NK-92 treated with Interleukin-12 subunit alpha and Interleukin-12 subunit beta, amount 100 ng/mL, for 24 hours (cell line): ENCODE data around the gene TMEM218.

Experiments used
- DNase-seq: peaks from one replicate; lab custom pipeline; 2025; lab: John Stamatoyannopoulos, UW

The TMEM218 gene

DNA sequence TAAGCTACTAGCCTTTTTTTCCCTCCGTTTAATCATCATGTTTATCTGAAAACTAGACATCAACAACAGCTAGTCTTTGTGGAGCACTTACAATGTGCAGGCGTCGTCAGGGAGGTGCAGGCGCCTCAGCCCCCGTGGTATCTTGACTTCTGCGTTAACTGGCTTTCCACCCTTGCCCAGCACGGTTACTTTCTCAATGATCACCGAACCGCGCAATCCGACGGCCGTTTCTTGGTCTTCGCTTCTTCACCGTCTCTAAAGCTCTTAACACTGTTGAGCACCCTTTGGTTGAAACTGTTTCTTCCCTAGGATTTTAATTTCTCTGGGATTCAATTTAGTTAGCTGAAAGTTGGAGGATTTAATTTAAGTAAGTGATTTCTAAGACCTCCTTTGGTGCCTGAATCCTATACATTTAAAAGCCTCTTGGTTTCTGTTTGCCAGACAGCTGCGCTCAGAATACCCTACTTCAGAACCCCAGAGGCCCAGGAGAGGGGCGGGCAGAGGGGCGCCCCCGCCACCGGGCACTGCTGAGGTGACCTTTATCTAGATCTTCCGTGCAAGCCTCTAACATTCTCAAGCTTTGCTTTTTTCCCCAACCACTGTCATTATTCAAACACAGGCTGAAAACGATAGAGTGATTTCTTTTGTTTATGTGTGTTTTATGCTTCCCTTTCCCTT is 18.0 kb upstream of the TMEM218 start:
- DNase-seq, result no peak

DNA sequence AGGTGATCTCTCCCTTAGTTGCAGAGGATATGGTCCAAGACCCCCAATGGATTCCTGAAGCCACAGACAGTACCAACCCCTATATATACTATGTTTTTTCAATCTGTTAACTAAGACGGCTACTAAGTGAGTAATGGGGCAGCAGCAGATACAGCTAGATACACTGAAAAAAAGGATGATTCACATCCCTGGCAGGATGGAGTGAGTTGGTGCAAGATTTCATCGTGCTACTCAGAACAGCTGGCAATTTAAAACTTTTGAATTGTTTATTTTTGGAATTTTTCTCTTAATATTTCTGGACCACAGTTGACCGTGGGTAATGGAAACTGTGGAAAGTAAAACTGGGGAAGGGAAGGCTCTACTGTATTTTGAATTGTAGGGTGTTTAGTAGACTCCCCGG is 17.0 kb upstream of the TMEM218 start:
- DNase-seq, result no peak

GRCh38 chr11:125124618-125124992 is 13.2 kb upstream of the TMEM218 start:
- no peak for DNase-seq

DNA sequence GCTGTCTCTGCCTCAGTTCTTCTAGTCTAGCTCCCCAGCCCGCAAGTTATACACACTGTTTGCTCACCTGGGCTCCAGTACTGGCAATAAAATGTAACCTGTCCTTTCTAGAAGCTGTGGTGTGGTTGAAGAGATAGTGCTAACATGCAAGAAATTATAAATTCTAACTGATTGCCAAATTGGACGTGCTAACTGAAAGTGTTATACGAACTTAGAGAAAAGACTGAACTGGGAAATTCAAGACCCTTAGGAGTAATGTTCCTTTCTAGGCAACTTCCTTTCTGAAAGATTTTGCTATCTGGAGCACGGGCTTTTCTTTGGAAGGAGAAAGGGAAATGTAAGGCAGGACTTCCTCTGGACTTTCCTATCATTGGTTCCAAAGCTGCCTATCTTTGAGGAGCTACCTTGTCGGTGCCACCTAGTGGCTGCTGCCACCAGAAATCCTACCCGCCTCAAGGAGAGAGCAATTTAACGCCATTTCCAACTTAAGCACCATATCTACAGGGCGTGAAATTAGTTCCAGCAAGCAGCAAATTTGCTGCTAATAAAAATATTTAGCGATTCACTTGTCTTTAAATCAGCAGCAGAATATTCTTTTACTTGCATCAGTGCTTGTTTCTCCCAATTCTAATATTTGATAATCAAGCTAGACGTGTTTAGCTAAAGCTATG is 12.7 kb upstream of the TMEM218 start:
- DNase-seq, result peak; percentile 12

GRCh38 chr11:125123194-125123946 is 11.9 kb upstream of the TMEM218 start:
- DNase-seq, result no peak

DNA sequence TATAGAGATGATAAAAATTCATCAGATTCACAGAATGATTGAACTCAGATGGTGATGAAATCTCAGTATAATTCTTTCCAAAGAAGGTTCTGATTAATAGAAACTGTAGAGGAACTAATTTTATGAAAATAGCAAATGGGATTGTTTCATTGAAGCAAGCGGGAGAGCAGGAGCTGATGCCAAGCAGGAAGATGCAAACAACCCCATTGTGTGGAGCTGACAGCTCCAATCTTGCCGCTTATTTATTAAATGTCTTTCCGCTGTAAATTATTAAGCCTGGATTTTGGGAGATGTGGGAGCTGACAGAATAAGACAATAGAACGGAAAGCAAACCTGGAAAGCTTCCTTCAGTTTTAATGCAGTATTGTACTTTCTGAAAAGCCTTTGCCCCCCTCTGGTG is 6.0 kb upstream of the TMEM218 start:
- DNase-seq, result no peak

- no peak for DNase-seq
Observed at GRCh38 chr11:125114518-125114917, 3.1 kb upstream of the TMEM218 start.

DNA sequence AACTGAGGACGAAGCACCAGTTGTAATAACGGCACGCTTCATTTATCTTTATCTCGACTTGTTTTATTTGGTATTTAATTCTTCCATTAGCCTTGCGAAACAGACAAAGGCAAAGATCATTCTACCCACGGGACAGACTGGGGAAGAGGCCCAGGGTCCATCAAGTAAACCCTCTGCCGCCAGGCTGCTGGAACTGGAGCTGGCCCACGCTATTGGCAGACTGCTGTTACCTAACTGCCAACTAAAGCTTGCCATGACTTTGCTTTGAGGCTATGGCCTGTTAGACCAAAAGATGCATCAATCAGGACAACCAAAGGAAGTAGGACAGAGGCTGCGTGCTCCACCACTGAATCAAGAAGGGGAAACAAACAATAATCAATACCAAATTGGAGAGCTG is 780 bp upstream of the TMEM218 start:
- DNase-seq, result no peak

- DNase-seq, result no peak
Observed at GRCh38 chr11:125111001-125111342, 454 bp downstream of the TMEM218 start.

DNA sequence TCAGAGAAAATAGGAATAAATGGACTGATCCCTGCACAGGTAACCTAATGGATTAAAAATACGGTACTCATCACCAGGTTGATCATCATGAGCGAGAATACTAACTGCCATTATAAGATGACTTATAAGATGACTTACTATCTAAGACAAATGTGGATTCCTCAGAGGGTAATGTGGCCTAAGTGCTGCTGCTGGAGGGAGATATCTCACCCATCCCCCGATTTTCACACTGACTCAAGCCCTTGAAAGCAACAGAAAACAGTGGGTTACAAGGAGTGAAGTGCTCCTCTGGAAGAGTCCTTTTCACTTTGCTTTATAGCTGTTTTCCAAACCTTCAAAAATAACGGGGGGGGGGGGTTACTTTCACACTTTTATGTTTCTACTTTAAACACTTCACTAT is 920 bp downstream of the TMEM218 start:
- DNase-seq, result peak; percentile 17

GRCh38 chr11:125108469-125108868 is 3.0 kb downstream of the TMEM218 start:
- no peak for DNase-seq

DNA sequence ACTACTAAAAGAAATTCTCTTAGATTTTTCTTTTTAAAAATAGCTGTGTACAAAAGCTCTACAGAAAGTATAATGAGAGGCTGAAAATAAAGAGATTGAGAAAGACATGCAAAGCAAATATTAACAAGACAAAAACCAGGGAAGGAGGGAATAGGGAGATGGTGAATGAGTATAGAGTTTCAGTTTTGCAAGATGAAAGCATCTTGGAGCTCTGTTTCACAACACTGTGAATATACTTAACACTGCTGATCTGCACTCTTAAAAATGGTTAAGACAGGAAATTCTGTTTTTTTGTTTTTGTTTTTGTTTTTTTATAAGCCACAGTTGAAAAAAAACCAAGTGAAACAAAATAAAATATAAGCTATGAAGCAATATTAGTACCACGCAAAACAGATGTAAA is 5.5 kb downstream of the TMEM218 start:
- no peak for DNase-seq

GRCh38 chr11:125102510-125102909 is 8.9 kb downstream of the TMEM218 start:
- DNase-seq, result no peak

DNA sequence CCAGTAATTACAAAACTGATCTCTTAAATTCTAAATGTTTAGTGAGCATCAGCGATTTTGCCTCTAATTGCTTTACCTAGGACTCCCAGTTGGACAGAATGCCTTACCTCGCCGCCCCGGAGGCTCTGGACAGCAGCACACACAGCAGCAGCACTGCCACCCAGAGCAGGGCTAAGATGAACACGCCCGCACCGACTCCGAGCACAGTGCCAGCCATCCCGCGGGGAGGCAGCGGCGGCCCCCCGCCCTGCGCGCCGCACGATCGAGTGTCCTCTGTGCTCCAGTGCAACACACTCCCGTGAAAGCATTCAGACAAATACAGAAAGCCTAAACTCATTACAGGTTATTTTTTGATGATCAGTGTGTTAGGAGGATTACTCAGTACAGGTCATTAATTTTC is 9.4 kb downstream of the TMEM218 start:
- DNase-seq, result no peak

DNA sequence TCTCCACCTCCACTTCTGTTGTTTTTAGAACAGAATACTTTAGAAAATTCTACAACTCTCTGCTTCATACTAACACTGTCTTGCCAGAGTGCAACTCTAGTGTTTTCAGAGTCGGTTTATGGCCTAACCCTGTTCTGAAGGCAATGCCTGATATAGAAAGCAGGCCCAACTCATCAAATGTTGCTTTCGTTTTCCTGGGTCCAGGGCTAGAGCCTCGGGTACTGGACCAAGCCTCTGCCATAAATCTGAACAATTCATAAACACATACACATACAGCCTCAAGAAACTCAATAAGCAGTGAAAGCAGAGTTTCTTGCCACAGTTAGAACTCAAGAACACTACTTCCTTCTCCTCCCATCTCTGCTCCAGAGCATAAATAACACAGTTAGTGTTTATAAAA is 9.8 kb downstream of the TMEM218 start:
- DNase-seq, result no peak

GRCh38 chr11:125100136-125100535 is 11.3 kb downstream of the TMEM218 start:
- no peak for DNase-seq

- DNase-seq, result no peak
Observed at GRCh38 chr11:125094731-125095130, 16.7 kb downstream of the TMEM218 start.

DNA sequence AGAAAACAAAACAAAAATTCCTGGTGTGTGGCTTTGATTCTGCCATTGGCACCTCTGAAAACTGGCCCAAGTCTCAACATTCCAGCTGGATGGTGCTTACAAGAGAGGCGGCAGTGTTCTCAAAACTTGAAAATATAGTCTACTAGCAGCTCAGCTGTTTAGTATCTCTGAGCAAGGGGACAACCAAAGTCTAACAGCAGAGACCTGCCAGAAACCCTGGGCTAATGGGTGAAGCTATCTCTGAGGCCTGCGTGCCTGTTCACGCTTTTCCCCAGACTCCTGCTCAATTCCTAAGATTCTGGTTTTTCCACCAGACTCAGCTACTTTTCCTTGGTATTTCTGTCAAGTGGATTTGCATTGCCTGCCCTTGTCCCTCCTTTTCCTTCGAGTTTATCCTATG is 17.9 kb downstream of the TMEM218 start:
- no peak for DNase-seq

DNA sequence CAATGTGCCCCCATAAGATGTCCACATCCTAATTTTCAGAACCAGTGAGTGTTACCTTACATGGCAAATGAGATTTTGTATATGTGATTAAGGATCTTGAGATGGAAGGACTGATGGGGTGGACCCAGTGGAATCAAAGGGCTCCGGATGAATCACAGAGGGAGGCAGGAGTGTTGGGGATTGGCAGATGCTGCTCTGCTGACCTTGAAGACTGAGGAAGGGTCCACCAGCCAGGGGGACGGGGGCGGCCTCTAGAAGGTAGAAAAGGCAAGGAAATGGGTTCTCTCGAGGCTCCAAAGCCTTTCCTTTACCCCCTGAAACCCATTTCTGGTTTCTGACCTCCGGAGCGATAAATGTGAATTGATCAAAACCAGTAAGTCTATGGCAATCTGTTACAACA is 18.8 kb downstream of the TMEM218 start:
- DNase-seq, result no peak

DNA sequence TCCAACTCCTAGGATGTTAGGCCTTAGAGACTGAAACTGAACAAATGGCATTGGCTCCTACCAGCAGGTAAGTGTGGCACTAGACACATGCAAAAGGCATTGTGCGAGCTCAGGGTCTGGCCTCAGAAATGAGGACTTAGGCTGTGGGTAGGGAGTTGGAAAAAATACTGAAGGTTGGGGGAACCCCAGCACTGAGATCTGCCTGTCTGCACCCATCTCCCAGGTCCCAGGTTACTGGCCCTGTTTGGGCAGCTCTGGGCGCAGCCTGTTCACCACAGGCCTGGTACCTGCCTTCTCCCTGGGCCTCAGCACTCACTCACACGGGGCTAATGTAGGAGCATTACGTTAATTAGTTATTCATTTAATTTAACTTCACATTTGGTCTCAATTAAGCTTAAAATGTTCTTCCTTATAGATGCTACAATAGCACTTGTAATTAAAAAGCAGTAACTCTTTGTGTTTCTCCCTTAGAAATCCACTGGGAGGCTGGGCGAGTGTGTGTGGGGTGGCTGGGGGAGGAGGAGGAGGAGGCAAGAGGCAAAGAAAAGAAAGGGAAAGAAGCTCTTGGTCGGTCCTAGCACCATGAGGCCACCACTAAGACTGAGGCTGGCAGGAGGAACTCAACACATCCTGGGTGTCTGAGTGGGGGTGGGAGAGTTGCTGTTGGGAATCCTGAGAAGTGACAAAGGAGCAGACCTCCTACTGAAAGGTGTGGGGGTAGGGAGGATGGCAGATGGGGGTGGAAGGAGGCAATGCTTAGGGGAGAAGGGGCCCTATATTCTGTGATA is 19.4 kb downstream of the TMEM218 start:
- no peak for DNase-seq

DNA sequence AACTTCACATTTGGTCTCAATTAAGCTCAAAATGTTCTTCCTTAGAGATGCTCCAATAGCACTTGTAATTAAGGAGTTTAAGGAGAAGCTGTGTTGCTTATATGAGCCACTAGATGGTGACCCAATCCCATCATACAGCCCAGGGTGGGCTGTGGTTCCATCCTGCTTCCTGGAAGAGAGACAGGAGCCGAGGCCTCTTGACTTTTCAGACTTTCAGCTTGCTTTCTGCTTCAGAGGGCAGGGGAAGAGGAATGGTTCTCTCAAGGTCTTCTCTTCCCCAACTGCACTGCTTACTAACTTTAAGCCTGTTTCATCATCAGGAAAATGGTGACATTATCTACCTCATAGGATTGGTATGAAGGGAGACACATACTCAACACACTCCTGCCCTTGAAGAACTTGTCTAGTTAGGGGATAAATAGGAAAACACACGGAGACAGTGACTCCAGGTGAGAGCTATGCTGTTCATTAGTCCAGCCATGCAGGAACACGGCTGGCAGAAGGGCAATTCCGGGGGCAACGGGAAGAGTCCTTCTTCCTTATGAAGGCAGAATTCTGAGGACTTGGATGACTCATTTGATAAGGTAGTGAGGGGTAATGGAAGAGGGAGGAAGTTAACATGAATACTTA is 20.1 kb downstream of the TMEM218 start:
- DNase-seq, result no peak

DNA sequence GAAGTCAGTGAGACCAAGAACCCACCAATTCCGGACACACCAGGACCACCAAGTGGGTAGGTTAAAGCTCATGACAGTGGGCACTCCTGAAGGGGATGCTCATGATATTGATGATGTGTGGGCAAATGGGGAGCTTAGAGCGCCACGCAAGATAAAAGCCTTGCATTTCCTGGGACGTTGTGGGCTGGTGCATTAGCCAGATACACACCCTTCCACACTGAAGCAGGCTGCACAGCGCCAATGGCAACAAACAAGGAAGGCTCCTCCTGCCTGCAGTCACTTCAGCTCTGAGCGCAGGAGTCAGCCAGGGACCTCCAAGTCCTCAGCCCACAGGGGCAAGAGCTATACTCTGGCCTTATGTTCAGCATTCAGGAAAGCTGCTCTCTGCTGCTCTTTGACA is 20.6 kb downstream of the TMEM218 start:
- DNase-seq, result no peak
